Ureter (tissue), 1 donor: Measurements from ENCODE around the gene RPL15. TPM values are rescaled to one million over a fixed set of nuclear protein-coding genes. Genes with fewer than 3 reads are reported as not detected.
"Not testable (repeated sequence)": the region's sequence is repeated elsewhere in the genome, so short reads cannot be mapped to it uniquely, and the experiment has no call there.

ENCODE experiments used
- DNase-seq: peaks from one replicate; pipeline ENCODE4 v3.0.0-alpha.2; 2020; ENCODE audit warnings: low spot score
- total RNA-seq: library from RNA; stranded (reverse); gene quantifications from one replicate; pipeline ENCODE4 v1.2.4, GENCODE V29; 2023
- donor health status: DM: yes; HTN: yes; CAD: no.

RPL15 gene
- total RNA-seq: 1,981 TPM

DNA sequence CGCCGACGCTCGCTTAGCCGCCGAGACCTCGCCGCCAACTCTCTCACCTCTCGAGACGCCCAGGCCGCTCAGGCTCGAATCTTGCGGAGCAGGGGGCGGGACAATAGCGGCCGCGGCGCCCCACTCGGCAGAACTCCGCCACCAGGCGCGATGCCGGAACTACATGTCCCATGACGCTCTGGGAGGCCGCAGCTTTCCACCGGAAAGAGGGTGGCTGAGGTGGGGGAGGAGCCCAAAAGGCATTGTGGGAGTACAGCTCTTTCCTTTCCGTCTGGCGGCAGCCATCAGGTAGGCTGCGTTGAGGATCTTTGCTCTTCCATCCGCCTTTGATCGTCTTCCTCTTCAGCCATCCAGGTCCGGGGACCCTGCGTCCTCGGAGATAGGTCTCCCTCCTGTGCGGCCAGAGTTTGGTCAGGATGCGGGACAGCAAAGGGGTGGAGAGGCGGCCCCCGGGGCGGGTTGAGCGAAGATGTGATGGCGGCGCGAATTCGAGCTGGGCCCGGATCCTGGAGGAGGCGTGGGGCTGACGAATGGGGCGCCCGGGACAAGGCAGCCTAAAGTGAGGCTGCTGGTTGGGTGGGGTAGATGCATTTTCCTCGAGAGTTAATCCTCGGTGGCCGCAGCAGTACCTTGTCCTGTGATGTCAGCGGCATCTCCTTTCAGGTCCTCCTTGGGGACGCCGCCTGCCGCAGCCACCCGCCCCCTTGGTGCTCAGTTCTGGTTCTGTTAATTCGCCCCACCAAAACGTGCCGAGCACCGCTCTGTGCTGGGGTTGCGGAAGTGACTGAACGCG is at the start of gene RPL15, which contains the start of gene NKIRAS1:
Gene RPL15 (plus strand): TSS at position 247 of the 793 bp plus-strand sequence. CDS start 728 bp downstream, outside the sequence.
Gene NKIRAS1 (minus strand): TSS at position 105 of the 793 bp plus-strand sequence. CDS start 6,086 bp downstream, outside the sequence.
- DNase-seq: peak; percentile 98

DNA sequence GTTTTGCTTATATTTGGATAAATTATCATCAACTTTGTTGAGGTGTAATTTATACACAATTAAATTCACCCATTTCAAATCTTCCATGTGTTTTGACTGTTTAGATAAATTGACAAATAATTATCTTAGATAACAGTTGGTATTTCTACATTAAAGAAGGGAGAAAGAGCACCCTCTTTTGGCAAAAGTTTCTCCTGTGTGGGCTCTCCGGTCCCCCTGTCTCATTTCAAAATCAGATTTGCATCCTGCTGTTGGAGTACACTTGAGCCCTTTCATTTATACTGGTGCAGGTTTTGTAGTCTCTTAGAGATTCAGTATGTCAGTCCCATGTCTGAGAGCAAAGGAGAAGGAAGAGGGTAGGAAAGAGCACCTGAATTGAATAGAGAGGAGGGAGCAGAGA is 49.5 kb upstream of the RPL15 start:
- no peak for DNase-seq

DNA sequence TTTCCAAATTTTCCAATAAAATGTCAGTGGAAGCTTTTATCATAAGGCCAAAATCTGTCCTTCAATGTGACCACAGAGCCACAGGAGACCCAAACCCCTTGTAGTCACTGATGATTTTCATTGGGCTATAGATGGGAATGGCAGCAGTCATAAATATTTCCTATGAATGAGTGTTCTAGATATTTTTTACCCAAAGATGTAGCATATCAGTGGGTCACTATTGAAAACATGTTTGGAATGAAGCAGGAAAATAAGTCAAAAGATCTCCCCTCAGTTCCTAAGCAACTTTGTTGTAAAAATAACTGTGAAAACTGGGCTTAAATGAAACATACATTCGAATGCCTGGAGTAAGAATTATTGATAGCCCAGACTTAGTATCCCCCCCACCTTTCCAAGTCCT is 49.1 kb upstream of the RPL15 start:
- no peak for DNase-seq

DNA sequence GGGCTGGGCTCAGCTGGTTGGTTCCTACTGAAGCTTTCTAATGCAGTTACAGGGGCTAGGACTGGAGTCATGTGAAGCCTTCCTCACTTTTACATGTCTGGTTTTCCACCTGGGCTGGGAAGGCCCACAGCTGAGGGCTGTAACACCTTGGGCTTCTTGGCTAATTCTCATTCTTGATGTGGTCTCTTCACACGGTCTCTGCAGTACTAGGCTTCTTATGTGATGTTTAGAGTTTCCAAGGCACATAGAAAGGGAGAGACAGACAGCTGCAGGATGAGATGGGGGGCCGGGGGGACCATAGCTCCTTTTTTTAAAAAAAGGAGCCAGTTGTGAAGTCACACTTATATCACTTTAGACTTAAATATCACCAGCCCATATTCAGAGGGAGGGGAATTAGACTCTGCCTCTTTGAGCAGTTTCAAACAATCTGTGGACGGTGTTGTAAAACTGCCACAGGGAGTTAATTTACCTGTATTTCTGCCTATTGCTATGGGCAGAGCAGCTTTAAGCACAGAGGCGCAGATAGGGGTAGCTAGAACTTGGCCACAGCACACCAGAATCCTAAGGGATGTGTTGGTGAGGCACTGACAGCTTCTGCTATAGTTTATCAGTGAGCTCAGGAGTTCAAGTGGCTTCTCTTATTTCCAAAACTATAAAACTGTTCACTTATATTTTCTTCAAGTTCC is 46.8 kb upstream of the RPL15 start:
- DNase-seq: no peak

DNA sequence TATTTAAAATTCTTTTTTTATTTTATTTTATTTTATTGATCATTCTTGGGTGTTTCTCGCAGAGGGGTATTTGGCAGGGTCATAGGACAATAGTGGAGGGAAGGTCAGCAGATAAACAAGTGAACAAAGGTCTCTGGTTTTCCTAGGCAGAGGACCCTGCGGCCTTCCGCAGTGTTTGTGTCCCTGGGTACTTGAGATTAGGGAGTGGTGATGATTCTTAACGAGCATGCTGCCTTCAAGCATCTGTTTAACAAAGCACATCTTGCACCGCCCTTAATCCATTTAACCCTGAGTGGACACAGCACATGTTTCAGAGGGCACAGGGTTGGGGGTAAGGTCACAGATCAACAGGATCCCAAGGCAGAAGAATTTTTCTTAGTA is 46.3 kb upstream of the RPL15 start:
- DNase-seq: not testable (repeated sequence)

DNA sequence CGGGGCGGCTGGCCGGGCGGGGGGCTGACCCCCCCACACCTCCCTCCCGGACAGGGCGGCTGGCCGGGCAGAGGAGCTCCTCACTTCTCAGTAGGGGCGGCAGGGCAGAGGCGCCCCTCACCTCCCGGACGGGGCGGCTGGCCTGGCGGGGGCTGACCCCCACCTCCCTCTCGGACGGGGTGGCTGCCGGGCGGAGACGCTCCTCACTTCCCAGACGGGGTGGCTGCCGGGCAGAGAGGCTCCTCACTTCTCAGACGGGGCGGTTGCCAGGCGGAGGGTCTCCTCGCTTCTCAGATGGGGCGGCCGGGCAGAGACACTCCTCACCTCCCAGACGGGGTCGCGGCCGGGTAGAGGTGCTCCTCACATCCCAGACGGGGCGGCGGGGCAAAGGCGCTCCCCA is 45.6 kb upstream of the RPL15 start:
- not testable (repeated sequence) for DNase-seq

DNA sequence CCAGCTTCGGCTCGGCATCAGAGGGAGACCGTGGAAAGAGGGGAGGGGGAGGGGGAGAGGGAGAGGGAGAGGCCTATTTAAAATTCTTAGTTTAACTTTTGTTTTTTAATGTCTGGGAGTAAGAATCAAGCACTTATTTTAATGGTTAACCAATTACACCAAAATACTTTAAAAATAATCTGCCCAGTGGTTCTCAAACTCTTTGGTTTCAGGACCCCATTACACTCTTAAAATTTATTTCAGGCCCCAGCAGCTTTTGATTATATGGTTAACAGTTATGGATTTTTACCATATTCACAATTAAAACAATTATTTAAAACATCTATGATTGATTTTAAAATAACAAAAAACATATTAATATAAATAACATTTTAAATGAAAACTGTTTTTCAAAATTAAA is 44.6 kb upstream of the RPL15 start:
- no peak for DNase-seq

DNA sequence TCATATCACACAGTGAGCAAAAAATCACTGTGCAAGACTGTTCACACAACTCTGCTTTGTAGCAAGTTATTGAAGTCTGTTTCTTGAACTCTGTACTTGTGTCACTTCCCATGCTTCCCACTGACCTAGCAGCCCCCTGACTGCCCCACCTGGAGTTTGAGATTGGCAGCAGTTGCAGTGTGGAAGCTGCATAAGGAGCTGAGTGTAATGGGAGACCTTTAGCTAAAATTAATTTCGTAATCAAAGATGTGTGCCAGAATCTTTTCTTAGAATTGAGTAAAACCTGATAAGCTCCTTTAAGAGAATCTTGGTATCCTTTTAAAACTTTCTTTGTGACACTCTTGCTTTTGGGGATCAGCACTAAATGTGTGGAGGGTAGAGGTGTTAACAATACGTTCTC is 43.0 kb upstream of the RPL15 start:
- no peak for DNase-seq

DNA sequence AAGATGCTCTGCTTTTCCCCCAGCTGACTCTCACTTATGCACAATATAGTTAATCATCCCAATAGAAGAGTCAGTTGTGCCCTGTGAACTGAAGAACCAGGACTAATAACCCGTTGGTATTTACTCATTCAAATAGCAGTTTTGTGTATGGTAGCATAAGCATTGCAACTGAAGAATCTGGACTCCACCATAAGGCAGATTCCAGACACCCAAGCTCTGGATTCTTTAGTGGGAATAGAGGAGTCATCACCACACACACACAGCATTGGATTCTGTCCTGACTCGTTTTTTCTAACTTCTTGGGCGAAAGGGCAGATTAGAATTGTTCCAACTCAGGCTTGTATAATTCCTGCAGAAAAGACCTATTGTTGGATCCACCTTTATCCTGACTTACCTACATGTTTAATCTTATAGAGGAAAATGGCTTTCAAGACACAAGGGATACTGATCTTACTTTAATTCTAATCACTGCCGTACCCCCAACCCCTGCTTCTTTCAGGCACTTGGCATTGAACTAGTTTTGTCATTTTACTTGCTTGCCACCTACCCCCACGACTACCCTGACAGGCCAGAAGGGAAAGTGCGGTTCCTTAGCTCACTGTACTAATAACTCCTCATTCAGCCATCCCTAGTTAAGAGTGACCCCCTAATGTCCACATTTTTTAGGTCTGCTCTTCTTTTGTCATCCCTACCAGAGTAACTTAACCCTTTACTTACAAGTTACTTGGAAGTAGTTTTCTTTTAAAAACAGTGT is 42.4 kb upstream of the RPL15 start:
- no peak for DNase-seq

DNA sequence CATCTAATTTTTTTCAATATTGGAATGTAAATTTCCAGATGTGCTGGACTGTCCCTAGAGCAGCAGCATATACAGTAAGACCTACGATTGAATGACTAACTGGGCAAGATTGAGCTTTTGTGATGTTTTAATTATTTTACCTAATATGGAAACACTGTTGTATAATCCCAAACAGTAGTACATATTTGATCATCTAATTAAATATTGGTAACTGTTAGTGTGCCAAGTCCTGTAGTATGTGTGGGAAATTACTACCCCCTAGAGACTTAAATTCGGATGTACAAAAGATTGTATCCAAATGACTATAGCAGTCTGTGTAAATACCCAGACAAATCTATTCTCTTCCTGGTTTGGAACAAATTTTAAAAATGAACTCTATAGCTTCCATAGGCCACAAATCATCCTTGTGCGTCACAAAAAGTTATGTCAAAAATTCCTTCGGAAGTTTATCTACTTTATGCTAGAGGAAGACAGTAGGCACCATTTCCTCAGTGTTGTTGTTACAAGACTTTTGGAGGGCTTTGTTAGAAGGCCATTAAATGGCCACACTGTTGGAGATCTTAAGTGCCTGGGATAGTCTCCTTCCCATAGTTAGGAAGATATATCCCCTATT is 41.7 kb upstream of the RPL15 start:
- DNase-seq: no peak

DNA sequence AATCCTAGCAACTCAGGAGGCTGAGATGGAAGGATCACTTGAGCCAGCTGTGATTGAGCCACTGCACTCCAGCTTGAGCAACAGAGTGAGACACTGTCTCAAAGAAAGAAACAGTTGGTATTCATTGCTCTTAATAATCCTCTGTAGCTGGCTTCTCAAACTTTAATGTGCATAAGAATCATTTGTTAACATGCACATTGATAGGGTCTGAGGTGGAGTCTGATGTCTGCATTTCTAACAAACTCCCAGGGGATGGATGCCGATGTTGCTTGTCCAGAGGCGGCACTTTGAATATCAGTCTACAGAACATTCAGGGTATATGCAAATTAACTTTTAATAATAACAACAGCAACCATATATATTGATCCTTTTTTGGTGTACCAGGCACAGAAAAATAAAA is 40.0 kb upstream of the RPL15 start:
- DNase-seq: no peak

DNA sequence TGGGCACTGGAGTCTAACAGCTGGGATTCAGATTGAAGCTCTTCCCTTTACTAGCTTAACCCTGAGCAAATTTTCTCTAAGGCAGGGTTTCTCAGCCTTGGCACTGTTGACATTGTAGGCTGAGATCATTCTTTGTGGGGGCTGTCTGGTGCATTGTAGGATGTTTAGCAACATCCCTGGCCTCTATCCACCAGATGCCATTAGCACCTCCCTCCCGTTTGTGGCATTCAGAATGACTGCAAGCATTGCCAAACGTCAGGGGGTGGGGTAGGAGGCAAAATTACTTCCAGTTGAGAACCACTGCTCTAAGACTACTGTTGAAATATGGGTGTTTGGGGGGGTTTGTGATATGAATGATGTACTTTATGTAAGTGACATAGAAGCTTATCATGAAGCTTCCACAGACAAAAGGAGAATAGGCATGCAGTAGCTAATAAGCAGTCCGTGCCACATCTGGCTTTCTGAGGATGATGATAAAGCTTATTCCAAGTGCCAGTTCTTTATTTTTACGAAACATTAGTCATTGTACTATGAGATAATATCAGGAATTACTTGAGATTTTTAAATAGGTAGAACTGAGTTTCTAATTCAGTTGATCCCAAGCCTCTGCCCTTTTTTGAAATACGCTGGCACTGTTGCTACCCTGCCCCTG is 39.5 kb upstream of the RPL15 start:
- no peak for DNase-seq

DNA sequence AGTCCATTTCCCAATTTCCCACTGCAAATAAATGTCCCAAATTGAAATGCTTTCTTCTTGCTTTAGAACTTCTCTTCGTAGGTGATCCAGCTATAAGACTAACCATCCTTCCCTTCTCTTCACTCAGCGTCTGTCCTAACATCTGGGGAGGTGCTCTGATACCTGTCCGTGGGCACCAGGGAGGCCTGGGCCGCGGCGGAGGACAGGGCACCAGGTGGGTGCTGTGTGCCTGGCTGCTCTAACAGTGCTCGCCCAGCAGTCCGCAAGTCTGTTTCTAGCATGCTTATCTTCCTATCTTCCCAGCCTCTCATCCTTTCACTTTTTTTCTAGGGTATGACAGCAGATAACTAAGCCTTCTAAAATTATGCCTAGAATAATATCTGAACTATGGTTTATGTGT is 37.4 kb upstream of the RPL15 start:
- no peak for DNase-seq

DNA sequence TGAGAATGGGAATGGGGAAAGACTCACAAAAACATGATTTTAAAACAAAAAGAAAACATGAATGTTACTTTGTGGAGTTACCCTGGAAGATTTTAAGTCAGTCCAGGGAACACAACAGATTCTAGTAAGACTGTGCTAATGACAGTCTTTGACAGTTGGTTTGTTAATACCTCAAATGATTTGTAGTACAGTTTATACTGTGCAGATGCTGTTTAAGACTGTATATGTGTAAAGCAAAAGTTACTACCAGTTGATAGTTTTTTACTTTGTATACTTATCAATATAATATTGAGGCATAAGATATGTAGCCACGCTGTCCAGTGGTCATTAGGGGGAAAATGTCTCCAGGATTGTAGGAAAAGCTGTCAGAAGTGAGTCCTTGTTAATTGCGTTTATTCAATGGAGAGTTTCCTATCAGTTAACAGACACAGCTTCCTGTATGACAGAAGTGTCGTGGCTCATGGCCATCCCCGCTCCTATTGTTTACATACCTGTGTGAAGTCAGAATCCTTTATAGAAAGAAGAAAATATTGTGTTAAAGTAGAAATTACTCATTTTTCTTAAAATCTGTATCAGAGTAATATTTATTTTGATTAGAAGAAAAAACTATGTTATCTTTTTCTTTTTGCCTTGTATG is 36.1 kb upstream of the RPL15 start:
- DNase-seq: no peak

DNA sequence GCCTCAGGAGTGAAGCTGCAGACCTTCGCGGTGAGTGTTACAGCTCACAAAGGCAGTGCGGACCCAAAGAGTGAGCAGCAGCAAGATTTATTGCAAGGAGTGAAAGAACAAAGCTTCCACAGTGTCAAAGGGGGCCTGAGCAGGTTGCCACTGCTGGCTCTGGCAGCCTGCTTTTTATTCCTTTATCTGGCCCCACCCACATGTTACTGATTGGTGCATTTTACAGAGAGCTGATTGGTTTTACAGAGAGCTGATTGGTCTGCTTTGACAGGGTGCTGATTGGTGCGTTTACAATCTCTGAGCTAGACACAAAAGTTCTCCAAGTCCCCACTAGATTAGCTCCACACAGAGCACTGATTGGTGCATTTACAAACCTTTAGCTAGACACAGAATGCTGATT is 34.9 kb upstream of the RPL15 start:
- DNase-seq: not testable (repeated sequence)

DNA sequence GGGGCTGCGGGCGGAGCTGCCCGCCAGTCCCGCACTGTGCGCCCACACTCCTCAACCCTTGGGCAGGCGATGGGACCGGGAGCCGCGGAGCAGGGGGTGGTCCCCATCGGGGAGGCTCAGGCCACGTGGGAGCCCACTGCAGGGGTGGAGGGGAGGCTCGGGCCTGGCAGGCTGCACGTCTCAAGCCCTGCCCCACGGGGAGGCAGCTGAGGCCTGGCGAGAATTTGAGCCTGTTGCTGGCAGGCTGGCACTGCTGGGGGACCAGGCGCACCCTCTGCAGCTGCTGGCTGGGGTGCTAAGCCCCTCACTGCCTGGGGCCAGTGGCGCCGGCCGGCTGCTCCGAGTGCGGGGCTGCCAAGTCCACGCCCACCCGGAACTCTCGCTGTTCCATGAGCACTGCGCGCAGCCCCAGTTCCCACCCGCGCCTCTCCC is 34.4 kb upstream of the RPL15 start:
- DNase-seq: no peak

DNA sequence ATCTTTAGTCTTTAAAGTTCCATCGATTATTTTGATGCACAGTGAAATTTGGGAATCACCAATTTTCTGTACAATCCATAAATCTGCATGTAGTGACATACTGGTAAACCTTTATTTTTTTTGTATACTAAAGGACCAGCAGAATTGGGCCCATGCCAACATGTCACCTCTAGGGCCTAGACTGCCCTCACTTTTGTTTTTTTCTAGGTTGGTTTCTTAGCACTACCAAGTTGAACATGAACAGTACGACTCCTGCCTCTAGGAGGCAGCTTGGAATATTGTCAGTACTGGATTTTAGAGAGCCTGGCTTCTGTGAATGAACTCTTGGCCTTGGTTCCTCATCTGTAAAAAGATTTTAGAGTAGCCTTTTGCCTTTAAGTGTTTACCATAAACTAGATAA is 32.5 kb upstream of the RPL15 start:
- DNase-seq: no peak

DNA sequence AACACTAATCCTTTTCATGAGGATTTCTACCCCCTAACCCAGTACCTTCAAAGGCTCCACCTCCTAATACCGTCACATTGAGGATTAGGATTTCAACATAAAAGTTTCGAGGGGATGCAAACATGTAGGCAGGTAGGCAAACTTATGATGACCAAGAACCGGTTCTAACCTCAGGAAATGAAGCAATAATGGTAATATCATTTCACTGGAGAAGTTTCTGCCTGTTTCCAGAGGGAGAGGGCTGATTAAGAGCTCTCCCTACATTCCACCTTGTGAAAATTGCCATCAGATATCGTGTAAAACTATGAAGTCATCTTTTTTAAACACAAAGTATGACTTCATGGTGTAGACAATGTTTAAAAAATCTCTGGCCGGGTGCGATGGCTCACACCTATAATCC is 31.7 kb upstream of the RPL15 start:
- DNase-seq: no peak

DNA sequence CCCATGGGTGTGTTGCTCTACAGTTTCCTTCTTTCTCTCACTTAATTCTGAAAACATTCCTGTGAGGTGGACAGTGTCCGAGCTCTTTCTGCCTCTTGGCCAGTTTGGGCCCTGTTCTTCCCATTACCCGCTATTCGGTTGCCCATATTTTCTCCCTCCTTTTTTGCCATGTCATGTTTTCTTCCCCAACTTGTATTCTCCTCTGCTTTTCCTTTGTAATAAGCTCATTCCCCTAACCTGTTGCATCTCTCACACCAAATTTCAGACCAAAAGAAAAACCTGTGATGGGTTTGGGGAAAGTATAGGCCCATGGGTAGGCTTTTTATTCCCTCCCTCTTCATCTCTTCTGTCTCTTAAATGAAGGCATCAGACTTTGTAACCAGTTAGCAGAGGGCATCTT is 30.6 kb upstream of the RPL15 start:
- DNase-seq: no peak

DNA sequence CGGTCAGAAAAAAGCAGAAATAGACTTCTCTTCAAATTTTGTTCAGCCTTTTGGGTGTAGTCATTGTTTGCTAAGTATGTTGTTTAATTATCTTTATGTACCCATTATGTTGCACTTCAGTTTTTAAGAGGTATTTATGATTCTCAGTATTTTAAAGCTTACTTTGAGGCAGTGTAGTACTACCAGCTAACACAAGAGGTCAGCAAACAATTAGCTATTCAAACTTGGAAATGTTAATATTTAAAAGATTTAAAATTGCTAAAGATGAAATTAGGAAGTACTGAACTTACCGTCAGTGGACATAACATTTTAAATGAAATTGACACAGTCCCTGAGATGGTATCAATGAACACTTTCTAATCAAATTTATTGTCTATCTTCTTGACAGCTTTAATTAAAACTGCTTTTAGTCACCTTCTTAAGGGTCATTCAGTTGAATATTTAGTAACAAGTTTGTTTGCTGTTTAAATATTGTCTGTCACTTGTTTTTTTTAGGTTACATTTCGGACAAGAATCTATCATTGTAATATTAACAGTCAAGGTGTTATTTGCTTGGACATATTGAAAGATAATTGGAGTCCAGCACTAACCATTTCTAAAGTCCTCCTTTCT is 28.2 kb upstream of the RPL15 start:
- DNase-seq: no peak

DNA sequence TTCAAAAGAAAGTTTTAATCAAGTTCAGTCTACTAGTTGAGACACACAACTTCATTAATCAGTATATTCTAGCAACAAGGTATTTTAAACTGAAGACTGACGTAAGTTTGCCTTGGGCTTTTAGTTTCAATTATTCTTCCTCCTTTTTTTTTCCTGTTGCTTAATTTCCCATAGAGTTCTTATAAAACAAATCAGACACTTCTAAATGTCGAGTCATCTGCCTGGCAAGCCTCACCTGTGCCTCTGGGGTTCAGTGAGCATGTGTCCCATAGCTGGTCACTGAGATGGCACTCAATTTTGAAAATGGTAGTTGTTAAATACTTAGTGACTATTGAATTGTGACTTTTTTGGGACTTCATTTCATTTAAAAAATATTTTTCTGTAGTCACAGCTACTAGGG is 27.5 kb upstream of the RPL15 start:
- no peak for DNase-seq
